Left renal cortex interstitium (tissue), 4 donors: ENCODE measurements around the gene GPA33. TPM values are rescaled to one million over a fixed set of nuclear protein-coding genes. Genes with fewer than 3 reads are reported as not detected.

Experiments used
- DNase-seq, 4 donors: peaks; one replicate each; pipeline ENCODE4 v3.0.0-alpha.2; 2013; ENCODE audit warnings: low read depth in 4 of 4, low spot score in 2 of 4, missing footprints in 1 of 4
- polyA plus RNA-seq, 4 donors: library from polyadenylated mRNA; unstranded; fragments of 120-200 nt; gene quantifications; one replicate each; pipeline ENCODE4 v1.2.1, GENCODE V29; 2013; ENCODE audit not compliant: insufficient read length in 4 of 4

Gene GPA33
- polyA plus RNA-seq, 4 donors: 1.1 to 1.7 (median 1.3) TPM

- no peak for DNase-seq
Measured at GRCh38 chr1:167119696-167120095, 29.5 kb upstream of the GPA33 start.

GRCh38 chr1:167118188-167118587 is 28.0 kb upstream of the GPA33 start:
- DNase-seq: no peak

GRCh38 chr1:167117225-167117624 is 27.0 kb upstream of the GPA33 start:
- no peak for DNase-seq

DNA sequence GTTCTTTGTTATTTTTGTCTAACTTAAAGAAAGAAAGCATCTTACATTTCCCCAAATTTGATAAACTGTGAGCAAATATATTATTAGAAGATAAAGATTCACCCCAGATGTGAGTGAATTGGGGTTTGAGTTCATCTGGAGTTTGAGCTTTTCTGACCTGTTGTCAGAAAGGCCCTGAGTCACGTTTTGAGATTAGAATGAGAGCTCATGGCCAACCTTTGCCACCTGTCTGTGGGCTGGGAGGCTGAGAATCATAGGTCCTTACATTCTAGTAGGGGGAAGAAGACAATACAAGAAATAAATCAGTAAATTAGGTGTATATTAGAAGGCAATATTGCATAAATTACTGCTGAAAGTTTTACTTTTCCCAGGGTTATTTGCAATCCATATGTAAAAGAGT is 26.0 kb upstream of the GPA33 start:
- DNase-seq: no peak

GRCh38 chr1:167115655-167116054 is 25.5 kb upstream of the GPA33 start:
- DNase-seq: no peak

GRCh38 chr1:167114725-167115124 is 24.5 kb upstream of the GPA33 start:
- no peak for DNase-seq

DNA sequence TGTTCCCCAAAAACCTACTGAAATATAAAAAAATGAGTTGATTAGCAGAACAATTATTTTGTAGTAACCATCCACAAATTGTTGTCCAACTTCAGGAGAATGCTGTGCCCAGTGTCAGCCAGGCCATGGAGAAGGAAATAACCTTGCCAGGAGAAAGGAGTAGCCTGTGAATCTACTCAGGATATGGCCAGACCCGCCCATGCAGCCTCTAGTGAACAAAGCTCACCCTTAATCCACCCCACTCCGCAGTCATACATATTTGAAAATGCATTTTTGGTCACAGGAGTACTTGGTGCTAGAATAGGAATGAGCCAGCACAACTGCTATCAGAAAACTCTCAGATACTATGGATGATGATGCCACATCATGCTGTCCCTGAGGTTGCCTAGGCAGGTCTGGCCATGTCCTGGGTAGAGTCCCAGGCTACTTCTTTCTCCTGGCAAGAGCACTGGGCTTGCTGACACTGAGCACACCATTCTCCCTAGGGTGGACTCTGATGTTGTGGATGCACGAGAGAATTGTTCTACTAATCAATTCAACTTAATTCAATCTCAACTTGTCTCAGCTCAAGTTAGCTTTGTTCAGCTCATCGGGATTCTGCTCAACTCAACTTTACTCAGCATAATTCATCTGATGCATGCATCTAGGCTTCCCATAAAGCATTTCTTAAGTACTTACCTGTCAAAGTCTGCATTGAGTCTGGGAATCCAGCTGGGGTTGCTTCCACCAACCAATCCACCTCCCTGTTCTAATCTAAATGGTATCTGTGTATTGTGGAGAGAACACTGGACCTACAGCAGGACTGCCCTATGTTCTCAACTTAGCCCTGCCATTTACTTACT is 21.9 kb upstream of the GPA33 start:
- no peak for DNase-seq

DNA sequence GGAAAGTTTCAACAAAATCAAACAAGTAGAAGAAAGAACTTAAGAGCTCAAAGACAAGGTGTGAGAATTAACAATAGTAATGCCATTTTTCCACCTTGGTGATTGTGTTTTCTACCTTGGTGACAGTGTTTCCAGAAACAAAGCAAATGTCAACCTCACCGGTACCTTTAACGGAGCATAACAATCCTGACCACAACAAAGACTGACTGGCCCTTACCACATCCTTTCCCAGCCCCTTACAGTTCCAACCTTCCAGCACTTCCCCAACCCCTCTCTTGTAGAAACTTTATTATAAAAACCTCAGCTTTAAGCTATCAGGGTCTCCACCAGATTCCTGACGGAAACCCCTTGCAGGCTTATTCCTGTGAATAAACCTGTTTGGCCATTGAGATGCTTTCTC is 20.4 kb upstream of the GPA33 start:
- DNase-seq: no peak

DNA sequence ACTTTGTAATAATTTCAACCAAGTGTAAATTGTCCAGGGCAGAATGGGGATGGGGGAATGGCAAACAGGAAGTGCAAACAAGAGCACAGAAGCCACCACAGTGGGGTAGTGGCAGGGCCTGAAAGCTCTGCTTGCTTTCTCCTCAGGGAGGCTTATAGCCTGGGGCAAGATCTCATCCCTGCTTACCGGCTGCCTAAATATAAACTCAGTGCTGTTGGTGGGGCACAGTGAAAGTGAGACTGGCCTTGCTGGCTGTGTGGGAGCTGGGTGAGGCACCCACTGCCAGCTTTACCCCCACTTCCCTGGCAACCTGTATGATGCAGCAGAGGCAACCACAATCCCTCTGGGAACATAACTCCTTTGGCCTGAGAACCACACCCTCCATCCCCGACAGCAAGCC is 18.9 kb upstream of the GPA33 start:
- DNase-seq: no peak

DNA sequence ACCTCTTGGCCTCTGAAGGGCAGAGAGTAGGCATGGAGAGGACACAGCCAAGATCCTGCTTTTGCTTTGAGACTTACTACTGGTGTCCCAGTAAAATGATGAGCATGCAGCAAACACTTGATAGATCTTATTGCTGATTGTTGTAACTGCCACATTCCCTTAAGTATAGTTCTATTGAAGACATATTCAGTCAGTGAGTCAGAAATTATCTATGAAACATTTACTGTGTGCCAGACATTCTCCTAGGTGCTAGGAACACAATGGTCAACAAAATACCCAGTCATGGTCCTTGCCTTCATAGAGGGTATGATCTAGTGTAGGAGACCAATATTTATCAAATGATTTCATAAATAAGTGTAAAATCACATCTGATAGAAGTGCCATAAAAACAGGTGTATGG is 17.3 kb upstream of the GPA33 start:
- no peak for DNase-seq

GRCh38 chr1:167106119-167106461 is 15.9 kb upstream of the GPA33 start:
- DNase-seq: no peak

DNA sequence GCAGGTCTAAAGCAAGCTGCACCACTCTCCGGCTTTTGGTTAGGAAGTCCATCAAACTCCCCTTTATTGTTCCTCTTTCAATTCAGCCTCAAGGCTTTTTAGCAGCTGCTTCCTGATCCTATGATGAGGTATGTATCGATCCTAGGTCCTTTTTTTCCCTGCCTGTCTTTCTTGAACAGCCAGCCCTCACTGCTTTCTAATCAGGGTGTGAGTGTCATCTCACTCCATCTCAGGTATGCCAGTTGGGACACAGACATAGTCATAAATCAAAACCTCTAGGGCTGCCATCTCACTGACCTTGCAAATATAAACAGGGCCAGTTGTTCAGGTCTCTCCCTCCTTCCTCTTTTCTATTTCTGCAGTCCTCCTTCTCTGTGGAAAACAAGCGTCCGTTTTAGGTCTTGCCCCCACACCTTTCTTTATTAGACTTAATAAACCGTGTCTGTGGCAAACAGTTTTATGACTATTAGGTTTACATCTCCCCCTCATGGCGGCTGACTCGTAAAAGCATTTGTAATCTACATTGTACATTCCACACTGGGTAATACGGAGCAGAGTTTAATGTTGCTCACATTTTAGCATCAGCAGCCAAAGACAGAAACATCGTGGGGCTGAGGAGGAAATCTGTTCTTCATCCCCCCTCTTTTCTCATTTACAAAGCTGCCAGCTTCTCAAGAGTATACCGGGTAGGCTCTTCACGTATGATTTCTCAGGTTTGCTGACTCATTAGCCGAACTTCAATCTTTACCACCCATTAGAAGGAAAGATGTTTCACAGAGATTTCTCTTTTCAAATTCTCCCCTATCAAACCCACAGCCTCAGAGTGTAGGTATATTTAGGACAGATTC is 15.3 kb upstream of the GPA33 start:
- DNase-seq: peak in 2 of 4 donors; percentile 26 to 28

- DNase-seq: no peak
Measured at GRCh38 chr1:167104256-167104633, 14.1 kb upstream of the GPA33 start.

- no peak for DNase-seq
Measured at GRCh38 chr1:167102906-167103573, 12.9 kb upstream of the GPA33 start.

- no peak for DNase-seq
Measured at GRCh38 chr1:167101754-167102153, 11.6 kb upstream of the GPA33 start.

- DNase-seq: no peak
Measured at GRCh38 chr1:167100730-167101129, 10.6 kb upstream of the GPA33 start.

- no peak for DNase-seq
Measured at GRCh38 chr1:167099851-167100250, 9.7 kb upstream of the GPA33 start.

- DNase-seq: no peak
Measured at GRCh38 chr1:167095368-167095767, 5.2 kb upstream of the GPA33 start.

DNA sequence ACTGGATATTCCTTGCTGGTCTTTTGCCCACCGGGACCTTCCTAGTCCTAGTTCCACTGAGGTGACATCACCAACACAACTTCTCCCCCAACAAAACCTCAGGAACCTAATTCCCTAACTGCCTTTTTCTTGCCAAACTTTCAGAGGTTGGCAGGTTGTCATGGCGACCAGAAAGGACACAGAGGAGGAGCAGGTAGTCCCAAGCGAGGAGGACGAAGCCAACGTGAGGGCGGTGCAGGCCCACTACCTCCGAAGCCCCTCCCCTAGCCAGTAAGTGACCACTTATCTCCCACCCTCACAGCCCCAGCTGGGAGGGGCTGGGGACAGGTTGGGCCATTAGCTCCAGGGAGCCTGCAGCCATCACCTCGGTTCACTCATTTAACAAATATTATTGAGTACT is 4.5 kb upstream of the GPA33 start:
- DNase-seq: no peak

DNA sequence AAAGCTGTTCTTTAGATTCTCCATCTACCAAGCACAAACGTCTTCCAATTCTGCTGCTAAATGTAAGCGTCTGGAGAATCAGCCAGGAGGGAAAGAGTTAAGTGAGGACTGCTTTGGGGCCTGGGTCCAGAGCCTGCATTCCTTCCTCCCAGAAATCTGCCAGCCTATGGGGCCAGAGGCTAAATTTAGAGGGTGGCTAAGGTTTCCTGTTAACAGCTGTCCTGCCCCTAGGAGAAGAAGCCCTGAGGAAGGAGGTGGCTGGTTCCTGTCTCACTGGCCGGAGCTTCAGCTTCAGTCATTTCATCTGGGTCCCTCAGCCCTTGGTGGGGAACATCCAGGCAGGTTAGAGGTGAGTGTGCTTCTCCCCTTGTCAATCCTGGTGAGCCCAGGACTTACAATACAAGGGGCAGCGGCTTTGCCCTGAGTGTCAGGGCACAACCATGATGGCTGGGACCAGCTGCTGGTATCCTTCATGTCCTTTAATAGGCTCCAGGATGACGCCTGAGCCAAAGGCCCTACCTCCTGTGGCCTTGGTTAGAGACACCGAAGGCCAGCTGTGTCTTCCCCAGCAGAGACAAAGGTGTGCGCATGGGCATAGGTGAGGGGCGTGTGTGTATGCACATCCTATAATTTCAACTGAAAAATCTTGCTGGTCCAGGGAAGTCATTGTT is 3.8 kb upstream of the GPA33 start, which contains the start of gene STYXL2:
Gene STYXL2, plus strand, starts transcription at position 230 of the 671 bp plus-strand sequence. CDS start 775 bp downstream, outside the sequence.
- DNase-seq: no peak

GRCh38 chr1:167092653-167093052 is 2.5 kb upstream of the GPA33 start:
- DNase-seq: no peak
